HCEC 1CT (cell line): ENCODE data around the gene KIF6.
"Not testable (repeated sequence)": the region's sequence is repeated elsewhere in the genome, so short reads cannot be mapped to it uniquely, and the experiment has no call there.

ENCODE experiments used
- DNase-seq: peaks from one replicate; pipeline ENCODE4 v3.0.0-alpha.2; 2017

KIF6 gene

GRCh38 chr6:39724787-39725631 lies at the start of gene KIF6:
Gene KIF6 (minus strand): TSS chr6:39725408. CDS start chr6:39725310, 98 bp downstream.
- no peak for DNase-seq

GRCh38 chr6:39773782-39774181 lies 48.6 kb upstream of the KIF6 start:
- DNase-seq: no peak

- DNase-seq: no peak
These were observed 47.5 kb upstream of the KIF6 start for GRCh38 chr6:39772559-39773273.

- DNase-seq: no peak
These were observed 45.2 kb upstream of the KIF6 start for GRCh38 chr6:39770446-39770845.

GRCh38 chr6:39769012-39769411 lies 43.8 kb upstream of the KIF6 start:
- DNase-seq: no peak

GRCh38 chr6:39765508-39766065 lies 40.4 kb upstream of the KIF6 start:
- DNase-seq: no peak

GRCh38 chr6:39760226-39760952 lies 35.2 kb upstream of the KIF6 start:
- no peak for DNase-seq

- DNase-seq: no peak
These were observed 33.8 kb upstream of the KIF6 start for GRCh38 chr6:39758905-39759605.

- DNase-seq: no peak
These were observed 31.4 kb upstream of the KIF6 start for GRCh38 chr6:39756582-39756981.

- DNase-seq: no peak
These were observed 30.0 kb upstream of the KIF6 start for GRCh38 chr6:39755231-39755630.

- DNase-seq: no peak
These were observed 29.4 kb upstream of the KIF6 start for GRCh38 chr6:39754514-39755115.

- no peak for DNase-seq
These were observed 28.5 kb upstream of the KIF6 start for GRCh38 chr6:39753725-39754045.

- DNase-seq: no peak
These were observed 27.9 kb upstream of the KIF6 start for GRCh38 chr6:39752835-39753724.

- DNase-seq: no peak
These were observed 21.6 kb upstream of the KIF6 start for GRCh38 chr6:39746795-39747194.

- DNase-seq: no peak
These were observed 8.5 kb upstream of the KIF6 start for GRCh38 chr6:39733704-39734103.

- DNase-seq: no peak
These were observed 6.4 kb upstream of the KIF6 start for GRCh38 chr6:39731565-39731964.

- no peak for DNase-seq
These were observed 4.7 kb upstream of the KIF6 start for GRCh38 chr6:39729945-39730344.

GRCh38 chr6:39725632-39725997 lies 407 bp upstream of the KIF6 start:
- no peak for DNase-seq

GRCh38 chr6:39723350-39723749 lies 1.9 kb downstream of the KIF6 start:
- not testable (repeated sequence) for DNase-seq

- DNase-seq: no peak
These were observed 10.4 kb downstream of the KIF6 start for GRCh38 chr6:39714802-39715201.

GRCh38 chr6:39707962-39708683 lies 17.1 kb downstream of the KIF6 start:
- no peak for DNase-seq
